ENCODE results near the gene EXOC8. TPM values are rescaled to one million over a fixed set of nuclear protein-coding genes. Genes with fewer than 3 reads are reported as not detected.

EXOC8 gene
- total RNA-seq, 4 donors from 2014 or later, result 14.1 to 27.1 (median 16.9) TPM

DNA sequence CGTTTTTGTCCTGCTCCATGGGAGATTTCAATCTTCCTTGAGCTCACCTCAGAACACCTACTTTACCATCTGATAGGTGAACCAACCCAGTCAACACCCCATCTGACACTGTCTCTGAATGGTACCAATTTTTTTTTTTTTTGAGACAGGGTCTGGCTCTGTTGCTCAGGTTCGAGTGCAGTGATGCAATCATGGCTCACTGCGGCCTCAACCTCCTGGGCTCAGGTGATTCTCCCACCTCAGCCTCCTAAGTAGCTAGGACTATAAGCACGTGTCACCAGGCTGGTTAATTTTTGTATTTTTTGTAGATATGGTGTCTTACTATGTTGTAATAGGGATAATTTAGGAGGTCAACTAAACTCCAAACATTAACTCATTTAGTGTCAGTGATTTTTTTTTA lies 36.7 kb upstream of the EXOC8 start:
- H3K27ac ChIP-seq, result no peak overlapping the region
- no peak overlapping the region for H3K4me3 ChIP-seq
- intact Hi-C loops (cut with DNase I; ENCODE audit: low total_unique reads), result no loop called here
- H3K4me1 ChIP-seq, result no peaks in the 10 kb centered on the region
- no peaks in the 10 kb centered on the region for H3K36me3 ChIP-seq
- no peak for TF ChIP-seq POLR2A (IDR thresholded peaks at IDR 0.05)
- TF ChIP-seq, protein P1, sequence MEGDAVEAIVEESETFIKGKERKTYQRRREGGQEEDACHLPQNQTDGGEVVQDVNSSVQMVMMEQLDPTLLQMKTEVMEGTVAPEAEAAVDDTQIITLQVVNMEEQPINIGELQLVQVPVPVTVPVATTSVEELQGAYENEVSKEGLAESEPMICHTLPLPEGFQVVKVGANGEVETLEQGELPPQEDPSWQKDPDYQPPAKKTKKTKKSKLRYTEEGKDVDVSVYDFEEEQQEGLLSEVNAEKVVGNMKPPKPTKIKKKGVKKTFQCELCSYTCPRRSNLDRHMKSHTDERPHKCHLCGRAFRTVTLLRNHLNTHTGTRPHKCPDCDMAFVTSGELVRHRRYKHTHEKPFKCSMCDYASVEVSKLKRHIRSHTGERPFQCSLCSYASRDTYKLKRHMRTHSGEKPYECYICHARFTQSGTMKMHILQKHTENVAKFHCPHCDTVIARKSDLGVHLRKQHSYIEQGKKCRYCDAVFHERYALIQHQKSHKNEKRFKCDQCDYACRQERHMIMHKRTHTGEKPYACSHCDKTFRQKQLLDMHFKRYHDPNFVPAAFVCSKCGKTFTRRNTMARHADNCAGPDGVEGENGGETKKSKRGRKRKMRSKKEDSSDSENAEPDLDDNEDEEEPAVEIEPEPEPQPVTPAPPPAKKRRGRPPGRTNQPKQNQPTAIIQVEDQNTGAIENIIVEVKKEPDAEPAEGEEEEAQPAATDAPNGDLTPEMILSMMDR (IDR thresholded peaks at IDR 0.05), result no peak
- H3K9me3 ChIP-seq, result no peaks in the 10 kb centered on the region
- no peak for DNase-seq
- H3K27me3 ChIP-seq, result no peaks in the 10 kb centered on the region

DNA sequence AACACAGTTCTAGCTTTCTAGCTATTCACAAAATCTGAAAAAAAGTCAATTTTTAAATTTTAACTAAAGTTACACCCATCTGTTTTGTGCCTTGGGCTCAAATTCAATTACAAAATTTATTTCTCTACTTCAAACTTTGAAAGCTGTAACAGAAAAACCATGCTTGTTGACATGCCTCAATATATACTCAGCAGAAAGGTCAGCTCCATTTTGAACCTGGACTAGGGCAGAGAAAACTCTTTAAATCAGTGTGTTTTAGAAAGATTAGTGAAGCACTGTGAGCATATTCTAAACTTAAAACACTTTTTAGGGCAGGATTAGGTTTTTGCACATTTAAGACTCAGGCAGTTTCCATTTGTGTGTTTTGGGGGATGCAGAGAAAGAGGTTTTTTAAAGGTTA lies 34.8 kb upstream of the EXOC8 start:
- Histone ChIP-seq H3K4me3 (no peak overlapping the region), H3K9me3 (no peaks in the 10 kb centered on the region), H3K4me1 (no peaks in the 10 kb centered on the region), H3K27me3 (no peaks in the 10 kb centered on the region), H3K36me3 (no peaks in the 10 kb centered on the region), H3K27ac (no peak overlapping the region)
- DNase-seq, result no peak
- intact Hi-C loops (cut with DNase I; ENCODE audit: low total_unique reads), result no loop called here
- TF ChIP-seq, protein P1 (IDR thresholded peaks at IDR 0.05), result no peak
- no peak for TF ChIP-seq POLR2A (IDR thresholded peaks at IDR 0.05)

DNA sequence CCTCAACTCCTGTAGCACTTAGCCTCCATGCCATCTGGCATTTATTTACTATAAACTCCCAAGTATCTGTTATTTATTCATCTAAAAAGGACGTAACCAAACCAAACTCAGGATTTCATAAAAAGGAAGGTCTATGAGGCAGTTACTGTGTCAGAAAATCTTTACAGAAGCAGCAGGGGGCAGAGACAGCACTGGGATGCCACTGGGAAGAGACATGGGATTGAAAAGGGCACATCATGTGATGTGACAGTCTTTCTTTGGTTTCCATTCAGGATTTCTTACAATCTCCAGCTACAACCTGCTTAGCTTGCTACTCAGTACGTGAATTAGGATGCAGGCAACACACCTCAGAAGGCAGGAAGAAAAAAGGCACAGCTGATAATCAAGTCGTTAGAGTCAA lies 31.6 kb upstream of the EXOC8 start:
- H3K36me3 ChIP-seq, result no peaks in the 10 kb centered on the region
- H3K9me3 ChIP-seq, result no peaks in the 10 kb centered on the region
- H3K27ac ChIP-seq, result no peak overlapping the region
- no peak for TF ChIP-seq POLR2A (IDR thresholded peaks at IDR 0.05)
- TF ChIP-seq, protein P1 (IDR thresholded peaks at IDR 0.05), result no peak
- DNase-seq, result no peak
- no peaks in the 10 kb centered on the region for H3K27me3 ChIP-seq
- intact Hi-C loops (cut with DNase I; ENCODE audit: low total_unique reads), result no loop called here
- no peaks in the 10 kb centered on the region for H3K4me1 ChIP-seq
- H3K4me3 ChIP-seq, result no peak overlapping the region

DNA sequence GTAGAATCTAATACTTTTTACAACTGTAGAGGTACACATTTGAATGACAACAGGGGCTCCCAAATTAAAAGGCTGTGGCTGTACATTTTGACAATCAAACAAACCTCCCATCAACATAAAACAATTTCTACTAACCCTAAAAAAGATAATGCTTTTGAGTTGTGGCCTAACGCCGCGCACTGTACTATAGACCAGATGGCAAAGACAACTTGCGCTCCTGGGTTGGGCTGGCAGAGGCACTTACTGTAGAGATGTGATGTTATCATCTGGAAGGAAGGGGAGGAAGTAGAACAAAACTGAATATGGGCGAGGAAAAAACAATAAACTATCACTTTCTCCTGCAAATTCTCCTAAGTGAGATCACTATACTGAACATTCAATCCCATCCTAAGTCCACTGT lies 26.5 kb upstream of the EXOC8 start:
- Histone ChIP-seq H3K27me3 (no peaks in the 10 kb centered on the region), H3K9me3 (no peaks in the 10 kb centered on the region), H3K4me1 (no peaks in the 10 kb centered on the region), H3K27ac (no peak overlapping the region), H3K4me3 (no peak overlapping the region), H3K36me3 (no peaks in the 10 kb centered on the region)
- no peak for DNase-seq
- intact Hi-C loops (cut with DNase I; ENCODE audit: low total_unique reads), result no loop called here
- TF ChIP-seq, protein P1 (IDR thresholded peaks at IDR 0.05), result no peak
- TF ChIP-seq POLR2A (IDR thresholded peaks at IDR 0.05), result no peak

DNA sequence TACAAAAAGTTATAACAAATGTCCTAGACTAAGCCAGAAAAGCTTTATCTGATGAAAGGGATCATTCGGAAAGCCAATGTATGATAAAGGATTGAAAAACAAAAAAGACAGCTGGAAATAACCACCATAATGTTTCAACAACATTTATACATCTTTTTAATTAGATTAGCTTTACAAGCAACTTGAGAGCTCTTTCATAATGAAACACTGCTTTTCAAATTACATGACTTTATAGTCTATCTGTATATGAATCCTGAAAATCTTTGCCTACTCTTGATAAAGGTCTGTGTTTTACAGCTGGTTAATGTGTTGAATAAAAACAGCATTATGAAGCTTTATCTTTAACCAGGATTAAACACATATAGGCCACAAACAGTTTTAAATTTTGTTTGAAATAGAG lies 26.0 kb upstream of the EXOC8 start:
- H3K9me3 ChIP-seq, result no peaks in the 10 kb centered on the region
- intact Hi-C loops (cut with DNase I; ENCODE audit: low total_unique reads), result no loop called here
- TF ChIP-seq POLR2A (IDR thresholded peaks at IDR 0.05), result no peak
- TF ChIP-seq, protein P1 (IDR thresholded peaks at IDR 0.05), result no peak
- H3K27me3 ChIP-seq, result no peaks in the 10 kb centered on the region
- no peak overlapping the region for H3K4me3 ChIP-seq
- no peak overlapping the region for H3K27ac ChIP-seq
- H3K36me3 ChIP-seq, result no peaks in the 10 kb centered on the region
- no peak for DNase-seq
- H3K4me1 ChIP-seq, result no peaks in the 10 kb centered on the region

All from uterus (tissue), 4 donors.